Measurements from ENCODE around the gene SEMA6D. TPM values are rescaled to one million over a fixed set of nuclear protein-coding genes. Genes with fewer than 3 reads are reported as not detected.

Gene SEMA6D
- total RNA-seq, 1 donor from 2014 or later = 12.4 TPM

DNA sequence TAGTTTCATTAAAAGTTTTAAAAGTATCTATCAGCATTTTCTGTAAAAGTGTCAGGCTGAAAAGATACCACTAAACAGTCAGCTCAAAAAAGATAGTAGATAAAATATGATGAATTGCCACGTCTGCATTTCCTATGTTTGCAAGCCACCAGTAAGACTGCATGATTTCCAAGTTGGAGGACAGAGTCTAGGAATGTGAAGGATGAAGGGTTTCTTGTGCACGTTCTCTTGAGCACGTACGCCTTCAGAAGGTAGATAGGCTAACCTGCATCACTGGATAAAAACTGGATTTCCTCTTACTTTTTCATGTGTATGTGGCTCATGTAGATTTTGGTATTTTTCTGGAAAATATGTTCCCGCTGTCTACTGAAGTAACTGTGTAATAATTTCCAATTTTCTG, 9.9 kb upstream of the SEMA6D start:
- Histone ChIP-seq H3K4me3 (no peak overlapping the region), H3K27ac (replicated peaks) (no peak overlapping the region), H3K36me3 (no peaks in the 10 kb centered on the region), H3K27me3 (ENCODE audit: low read depth) (no peaks in the 10 kb centered on the region), H3K4me1 (no peaks in the 10 kb centered on the region), H3K9me3 (replicated peaks) (no peaks in the 10 kb centered on the region)
- intact Hi-C loops (cut with micrococcal nuclease) = no loop called here
- no peak for DNase-seq
- TF ChIP-seq, protein P1, sequence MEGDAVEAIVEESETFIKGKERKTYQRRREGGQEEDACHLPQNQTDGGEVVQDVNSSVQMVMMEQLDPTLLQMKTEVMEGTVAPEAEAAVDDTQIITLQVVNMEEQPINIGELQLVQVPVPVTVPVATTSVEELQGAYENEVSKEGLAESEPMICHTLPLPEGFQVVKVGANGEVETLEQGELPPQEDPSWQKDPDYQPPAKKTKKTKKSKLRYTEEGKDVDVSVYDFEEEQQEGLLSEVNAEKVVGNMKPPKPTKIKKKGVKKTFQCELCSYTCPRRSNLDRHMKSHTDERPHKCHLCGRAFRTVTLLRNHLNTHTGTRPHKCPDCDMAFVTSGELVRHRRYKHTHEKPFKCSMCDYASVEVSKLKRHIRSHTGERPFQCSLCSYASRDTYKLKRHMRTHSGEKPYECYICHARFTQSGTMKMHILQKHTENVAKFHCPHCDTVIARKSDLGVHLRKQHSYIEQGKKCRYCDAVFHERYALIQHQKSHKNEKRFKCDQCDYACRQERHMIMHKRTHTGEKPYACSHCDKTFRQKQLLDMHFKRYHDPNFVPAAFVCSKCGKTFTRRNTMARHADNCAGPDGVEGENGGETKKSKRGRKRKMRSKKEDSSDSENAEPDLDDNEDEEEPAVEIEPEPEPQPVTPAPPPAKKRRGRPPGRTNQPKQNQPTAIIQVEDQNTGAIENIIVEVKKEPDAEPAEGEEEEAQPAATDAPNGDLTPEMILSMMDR (IDR thresholded peaks at IDR 0.05; ENCODE audit: borderline replicate concordance) = no peak

DNA sequence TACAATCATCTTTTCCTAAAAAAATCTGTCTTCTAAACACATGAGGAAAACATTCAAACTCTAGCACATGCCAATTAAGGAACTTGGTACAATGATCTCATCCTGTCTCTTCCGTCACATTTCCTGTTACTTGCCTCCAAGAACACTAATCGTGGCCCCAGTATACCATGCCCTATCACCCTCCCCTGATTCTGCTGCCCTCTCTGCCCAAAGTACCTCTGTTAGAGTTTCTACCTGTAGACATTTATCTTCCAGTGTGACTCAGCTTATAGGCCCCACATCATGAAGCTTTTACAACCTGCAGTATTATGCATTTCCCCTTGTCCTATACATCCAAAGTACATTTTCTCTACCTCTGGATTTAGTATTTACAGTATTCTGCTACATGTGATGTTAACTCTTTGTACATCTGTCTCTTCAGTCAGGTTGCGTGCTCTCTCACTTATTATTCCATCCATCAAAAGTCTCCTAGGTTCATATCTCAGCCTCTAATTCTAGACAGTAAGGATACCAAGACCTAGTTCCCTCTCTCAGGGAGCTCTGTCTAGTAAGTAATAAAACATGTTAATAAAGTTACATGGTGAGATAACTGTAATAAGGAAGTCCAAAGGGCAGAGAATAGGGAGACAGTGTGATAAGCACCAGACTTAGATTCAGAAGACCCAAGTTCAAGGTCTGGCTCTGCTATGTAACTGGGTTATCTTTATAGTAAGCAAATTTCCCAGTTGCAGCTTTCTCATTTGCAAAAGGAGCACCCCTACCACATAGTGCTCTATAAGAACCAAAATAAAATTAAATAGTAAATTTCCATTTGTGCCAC, 8.9 kb upstream of the SEMA6D start:
- Histone ChIP-seq H3K27ac (replicated peaks) (no peak overlapping the region), H3K4me1 (no peaks in the 10 kb centered on the region), H3K27me3 (ENCODE audit: low read depth) (no peaks in the 10 kb centered on the region), H3K36me3 (no peaks in the 10 kb centered on the region), H3K4me3 (no peak overlapping the region), H3K9me3 (replicated peaks) (no peaks in the 10 kb centered on the region)
- no peak for DNase-seq
- intact Hi-C loops (cut with micrococcal nuclease) = no loop called here
- TF ChIP-seq, protein P1 (IDR thresholded peaks at IDR 0.05; ENCODE audit: borderline replicate concordance) = no peak

- TF ChIP-seq, protein P1 (IDR thresholded peaks at IDR 0.05; ENCODE audit: borderline replicate concordance) = peak; percentile 63
- H3K36me3 ChIP-seq = no peaks in the 10 kb centered on the region
- no peak for DNase-seq
Observed at GRCh38 chr15:47711655-47712054, 5.7 kb upstream of the SEMA6D start.

GRCh38 chr15:47715402-47715801, 1.9 kb upstream of the SEMA6D start:
- intact Hi-C loops (cut with micrococcal nuclease) = no loop called here
- TF ChIP-seq, protein P1 (IDR thresholded peaks at IDR 0.05; ENCODE audit: borderline replicate concordance) = no peak
- Histone ChIP-seq H3K4me1 (peaks cover 43% of the 10 kb centered on the region), H3K4me3 (peak overlapping the region; percentile 94), H3K27ac (replicated peaks) (no peak overlapping the region), H3K9me3 (replicated peaks) (no peaks in the 10 kb centered on the region), H3K36me3 (no peaks in the 10 kb centered on the region), H3K27me3 (ENCODE audit: low read depth) (no peaks in the 10 kb centered on the region)
- no peak for DNase-seq

More at GRCh38 chr15:47711655-47712054, 5.7 kb upstream of the SEMA6D start:
- Histone ChIP-seq H3K9me3 (replicated peaks) (no peaks in the 10 kb centered on the region), H3K27me3 (ENCODE audit: low read depth) (no peaks in the 10 kb centered on the region), H3K4me3 (no peak overlapping the region), H3K27ac (replicated peaks) (no peak overlapping the region), H3K4me1 (peaks cover 13% of the 10 kb centered on the region)
- intact Hi-C loops (cut with micrococcal nuclease) = loop anchor here (5.0 kb wide), 1 partner anchor 271 kb away; no protein-coding TSS in a partner anchor

DNA sequence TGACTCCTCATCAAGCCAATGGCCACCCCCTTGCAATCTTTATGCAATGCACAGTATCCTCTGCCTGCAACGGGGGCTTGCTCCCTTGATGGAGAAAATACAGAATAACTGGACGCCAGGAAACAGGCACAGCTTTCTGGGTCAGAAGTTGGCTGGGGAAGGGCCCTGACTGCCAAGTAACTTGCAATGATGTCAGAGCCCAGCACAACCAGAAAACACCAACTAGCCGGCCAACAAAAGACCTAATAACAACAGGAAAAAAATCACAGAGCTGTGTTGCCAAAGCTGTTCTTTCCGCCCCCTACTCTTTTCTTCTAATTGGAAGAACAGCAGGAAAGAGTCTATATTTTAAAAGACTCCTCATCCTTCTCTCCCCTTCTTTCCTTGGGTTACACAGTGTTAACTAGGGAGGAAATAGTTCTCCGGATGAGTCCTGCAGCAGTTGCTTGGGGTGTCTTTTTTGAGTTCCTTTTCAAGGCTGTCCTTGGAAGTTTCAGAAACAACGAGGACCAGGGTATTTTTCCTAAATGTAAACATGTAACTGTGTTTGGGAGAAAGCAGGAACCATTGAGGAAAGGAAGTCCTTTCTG, 1.4 kb upstream of the SEMA6D start:
- TF ChIP-seq, protein P1 (IDR thresholded peaks at IDR 0.05; ENCODE audit: borderline replicate concordance) = no peak
- no peak for DNase-seq
- Histone ChIP-seq H3K9me3 (replicated peaks) (no peaks in the 10 kb centered on the region), H3K4me3 (peak overlapping the region; percentile 94), H3K27ac (replicated peaks) (peak overlapping the region; percentile 91), H3K4me1 (peaks cover 48% of the 10 kb centered on the region), H3K36me3 (no peaks in the 10 kb centered on the region), H3K27me3 (ENCODE audit: low read depth) (no peaks in the 10 kb centered on the region)
- intact Hi-C loops (cut with micrococcal nuclease) = no loop called here
